GM12878 (cell line): ENCODE data around the gene TMEM201. TPM values are rescaled to one million over a fixed set of nuclear protein-coding genes. Genes with fewer than 3 reads are reported as not detected.

ENCODE experiments used
- ATAC-seq: fragments of 200-7000 bp; cut with Tn5 transposase; 3 replicates; pipeline ENCODE4 v1.9.1; 2020; ENCODE audit warnings: mild to moderate bottlenecking, moderate library complexity
- BruUV-seq: library from RNA; stranded (reverse); fragments of 400-500 nt; replicated peaks from 2 replicates; lab custom pipeline; 2021; lab: Mats Ljungman, UMichigan
- CTCF ChIA-PET: fragments of 300-600 bp; sonication (Branson Sonifier 250); formaldehyde crosslinking; extraction: SDS; loops from one replicate; lab custom pipeline; 2021; ENCODE audit warnings: inconsistent platforms; lab: Yijun Ruan, JAX
- POLR2A ChIA-PET: fragments of 350-600 bp; formaldehyde crosslinking; extraction: SDS; loops from one replicate; lab custom pipeline; 2021; ENCODE audit warnings: inconsistent platforms; lab: Charles Lee
- RAD21 ChIA-PET: fragments of 300-600 bp; sonication (Branson Sonifier 250); formaldehyde crosslinking; loops from one replicate; lab custom pipeline; 2023; ENCODE audit warnings: antibody characterized with exemption; ENCODE audit not compliant: unreplicated experiment; lab: Charles Lee
- SMC1A ChIA-PET: fragments of 300-600 bp; sonication (Branson Sonifier 250); formaldehyde crosslinking; loops from one replicate; lab custom pipeline; 2023; ENCODE audit not compliant: unreplicated experiment, uncharacterized antibody; lab: Charles Lee
- DNase-seq: peaks from one replicate; pipeline ENCODE4 v3.0.0-alpha.2; 2011; ENCODE audit warnings: low read depth, low spot score
- FAIRE-seq: peaks from 3 replicates; lab custom pipeline; 2011; peaks lifted over from hg19 to GRCh38; lab: Jason Lieb, UNC
- H2AFZ ChIP-seq: 2 replicates; pipeline ENCODE4 v1.6.0; 2011; ENCODE audit warnings: low read depth, low read length, control low read depth; ENCODE audit not compliant: control insufficient read depth
- H3K27ac ChIP-seq: 2 replicates; pipeline ENCODE4 v1.5.1; 2011; ENCODE audit warnings: control low read depth; ENCODE audit not compliant: control insufficient read depth, insufficient read depth
- H3K27me3 ChIP-seq, 2 experiments: replicated peaks in 1 of 2; 2 replicates each; pipeline versions ENCODE4 v1.6.0 to v1.6.1; 2011; ENCODE audit warnings: low read length in 1 of 2; ENCODE audit not compliant: control insufficient read depth in 2 of 2, insufficient read depth in 2 of 2
- H3K36me3 ChIP-seq, 2 experiments: 2 replicates each; pipeline ENCODE4 v1.5.1; 2011; ENCODE audit warnings: low read length in 1 of 2; ENCODE audit not compliant: control insufficient read depth in 2 of 2, insufficient read depth in 2 of 2
- H3K4me1 ChIP-seq: 2 replicates; pipeline ENCODE4 v1.6.1; 2011; ENCODE audit warnings: mild to moderate bottlenecking, low read length, moderate library complexity, mixed read lengths; ENCODE audit not compliant: control insufficient read depth, insufficient read depth
- H3K4me2 ChIP-seq: 2 replicates; pipeline ENCODE4 v1.6.0; 2011; ENCODE audit warnings: control low read depth; ENCODE audit not compliant: control insufficient read depth, insufficient read depth
- H3K4me3 ChIP-seq: fragments of 200-600 bp; sonication (generic); 2 replicates; pipeline ENCODE4 v1.5.1; 2016
- H3K79me2 ChIP-seq: 2 replicates; pipeline ENCODE4 v1.6.0; 2011; ENCODE audit warnings: low read length; ENCODE audit not compliant: control insufficient read depth, insufficient read depth
- H3K9ac ChIP-seq: 2 replicates; pipeline ENCODE4 v1.8.0; 2011; ENCODE audit warnings: low read length, control low read depth, mixed read lengths; ENCODE audit not compliant: control insufficient read depth, insufficient read depth
- H3K9me3 ChIP-seq: replicated peaks from 3 replicates; pipeline ENCODE4 v1.5.1; 2011; ENCODE audit warnings: mild to moderate bottlenecking, low read length; ENCODE audit not compliant: control insufficient read depth, insufficient read depth
- H4K20me1 ChIP-seq: 2 replicates; pipeline ENCODE4 v1.6.0; 2011; ENCODE audit not compliant: control insufficient read depth, insufficient read depth
- CTCF ChIP-seq, 3 experiments: IDR thresholded peaks in 2 of 3; conservative IDR thresholded peaks in 1 of 3; 2 replicates each; pipeline ENCODE4 v1.5.1; 2011; ENCODE audit warnings: low read depth in 3 of 3, low read length in 3 of 3, mild to moderate bottlenecking in 3 of 3, control low read depth in 2 of 3, moderate library complexity in 2 of 3, inconsistent platforms in 1 of 3, mixed read lengths in 1 of 3; ENCODE audit not compliant: control insufficient read depth in 2 of 3, insufficient read depth in 1 of 3; ENCODE audit errors: extremely low read depth in 1 of 3
- FOS ChIP-seq: IDR thresholded peaks from 3 replicates; pipeline ENCODE4 v1.6.1; 2011; ENCODE audit warnings: borderline replicate concordance; ENCODE audit not compliant: insufficient read length; ENCODE audit errors: extremely low read depth
- HDAC2 ChIP-seq: fragments of 200-600 bp; sonication (generic); IDR thresholded peaks from 2 replicates; pipeline ENCODE4 v1.6.1; 2017
- IRF4 ChIP-seq: IDR thresholded peaks from 2 replicates; pipeline ENCODE4 v1.6.1; 2011; ENCODE audit warnings: low read depth, low read length
- JUNB ChIP-seq: IDR thresholded peaks from 2 replicates; pipeline ENCODE4 v1.6.1; 2016; ENCODE audit warnings: antibody characterized with exemption, mild to moderate bottlenecking
- MXI1 ChIP-seq: fragments of 150-350 bp; IDR thresholded peaks from 2 replicates; pipeline ENCODE4 v1.6.1; 2011; ENCODE audit warnings: low read depth, mild to moderate bottlenecking, inconsistent platforms, low read length, improper control_type of control experiment
- MYC ChIP-seq: IDR thresholded peaks from 2 replicates; pipeline ENCODE4 v1.6.1; 2011; ENCODE audit warnings: mild to moderate bottlenecking, low read length, moderate library complexity, inconsistent platforms; ENCODE audit not compliant: insufficient read depth, insufficient replicate concordance, insufficient read length, severe bottlenecking
- NFYB ChIP-seq: IDR thresholded peaks from 2 replicates; pipeline ENCODE4 v1.6.1; 2011; ENCODE audit warnings: low read depth, mild to moderate bottlenecking, low read length, improper control_type of control experiment, moderate library complexity; ENCODE audit not compliant: insufficient read depth
- POLR2A ChIP-seq: IDR thresholded peaks from 2 replicates; pipeline ENCODE4 v1.6.1; 2011; ENCODE audit warnings: low read depth, mild to moderate bottlenecking, low read length
- RUNX3 ChIP-seq: IDR thresholded peaks from 2 replicates; pipeline ENCODE4 v1.6.1; 2012; ENCODE audit warnings: low read length, inconsistent platforms
- SPI1 ChIP-seq: IDR thresholded peaks from 2 replicates; pipeline ENCODE4 v1.6.1; 2011; ENCODE audit warnings: low read depth, mild to moderate bottlenecking, low read length, moderate library complexity, borderline replicate concordance; ENCODE audit not compliant: insufficient read depth
- TCF12 ChIP-seq: IDR thresholded peaks from 2 replicates; pipeline ENCODE4 v1.6.1; 2011; ENCODE audit warnings: low read depth, mild to moderate bottlenecking, low read length
- ZNF217 ChIP-seq: fragments of 450-650 bp; IDR thresholded peaks from 2 replicates; pipeline ENCODE4 v1.6.1; 2017; ENCODE audit warnings: antibody characterized with exemption, mild to moderate bottlenecking
- WGBS: methylation state at CpG from one replicate; pipeline ENCODE4 v1.1.6; 2016; ENCODE audit warnings: low lambda C conversion rate; ENCODE audit not compliant: insufficient replicate concordance, insufficient coverage; ENCODE audit errors: missing lambda C conversion rate; 5-methylcytosine and 5-hydroxymethylcytosine counted together
- in situ Hi-C: fragments of 300-500 bp; cut with MboI; formaldehyde crosslinking; loops from 9 replicates; pipeline ENCODE4 v1.14.3; 2018; ENCODE audit warnings: mixed read lengths
- intact Hi-C: fragments of 100-400 bp; cut with micrococcal nuclease; formaldehyde crosslinking; loops from one replicate; pipeline ENCODE4 v1.14.2; 2022; ENCODE audit not compliant: unreplicated experiment
- polyA plus RNA-seq, 11 experiments: library from polyadenylated mRNA; depleted of rRNA in 4 of 11; unstranded in 6 of 11; stranded (reverse) in 5 of 11; fragments of >200 nt; fragmentation: Nextera tagmentation in 4 of 11; fragmentation: Illumina TruSeq in 1 of 11; extraction: Ambion mirVana in 4 of 11; extraction: Trizol in 1 of 11; gene quantifications; 1 replicate in 1 of 11; 2 replicates in 10 of 11; pipeline versions ENCODE4 v1.2.1 to v1.2.3, GENCODE V29; 2011 to 2016; ENCODE audit warnings: inconsistent platforms in 2 of 11, missing spikeins in 2 of 11, low read depth in 1 of 11
- total RNA-seq, 4 experiments: library from RNA; depleted of rRNA in 3 of 4; stranded (reverse); fragments of >200 nt in 3 of 4; fragmentation: Illumina TruSeq in 1 of 4; extraction: Trizol in 1 of 4; gene quantifications; 2 replicates each; pipeline versions ENCODE4 v1.2.1 to v1.2.3, GENCODE V29; 2013 to 2021

TMEM201 gene
- total and polyA plus RNA-seq, 10 of the 15 experiments (the other 5 are each of a cell fraction or from before 2014, with no cell fraction given): 0.13 to 26.6 (median 6.1) TPM

- 97% methylated on average over 6 of the region's 6 CpGs for WGBS
- ChIA-PET POLR2A (no interaction called here), SMC1A (no interaction called here), RAD21 (interaction anchor here (1.3 kb wide), 1 partner anchor 81 kb away, joined by 5 read pairs; no protein-coding TSS in a partner anchor), CTCF (interaction anchor here (1.1 to 3.1 kb wide), 2 partner anchors 19 to 80 kb away, joined by 3 to 34 read pairs; no protein-coding TSS in a partner anchor)
- no peak overlapping the region for H3K27ac ChIP-seq
- DNase-seq (no peak), FAIRE-seq (no peak)
- BruUV-seq: no TSS peak
- peaks cover 9 to 21% of the 10 kb centered on the region in 2 experiments; a peak in 3 of 4 replicates for H3K36me3 ChIP-seq
- no peak overlapping the region for H3K9ac ChIP-seq
- H3K4me2 ChIP-seq: no peak overlapping the region
- TF ChIP-seq JUNB (no peak), POLR2A (no peak), IRF4 (no peak), ZNF217 (no peak), NFYB (no peak), TCF12 (no peak), CTCF (IDR thresholded peaks at IDR 0.05 in 2 of 3, conservative IDR thresholded peaks at IDR 0.05 in 1 of 3; ENCODE audit: control insufficient read depth in 2 of 3, extremely low read depth in 1 of 3, insufficient read depth in 1 of 3, low read depth in 3 of 3, low read length in 3 of 3) (no peak), FOS (no peak), HDAC2 (no peak), RUNX3 (no peak), SPI1 (no peak), MXI1 (no peak), MYC (no peak)
- TF ChIP-seq, all 136 proteins: peak for 0
- no peak for ATAC-seq
- Histone ChIP-seq H3K27me3 (no peaks in the 10 kb centered on the region), H3K9me3 (no peaks in the 10 kb centered on the region), H3K4me3 (no peak overlapping the region), H3K79me2 (no peaks in the 10 kb centered on the region), H2AFZ (no peak overlapping the region), H3K4me1 (no peaks in the 10 kb centered on the region), H4K20me1 (no peaks in the 10 kb centered on the region)
- intact Hi-C loops (no loop called here), in situ Hi-C loops (no loop called here)
These were observed 13.2 kb upstream of the TMEM201 start for GRCh38 chr1:9575486-9575885.
